ENCODE measurements around the gene SCAPER.

Gene SCAPER

GRCh38 chr15:76815421-76815820, 89.7 kb downstream of the SCAPER start:
- in situ Hi-C loops (cut with HindIII; ENCODE audit: low pct_ligation_motif_present, low pct_unique_long_range_greater_than_20kb, low sequenced_read_pairs): no loop called here
- no peak for DNase-seq

- no peak for DNase-seq
- in situ Hi-C loops (cut with HindIII; ENCODE audit: low pct_ligation_motif_present, low pct_unique_long_range_greater_than_20kb, low sequenced_read_pairs): no loop called here
Measured at GRCh38 chr15:76812381-76812780, 92.8 kb downstream of the SCAPER start.

- in situ Hi-C loops (cut with HindIII; ENCODE audit: low pct_ligation_motif_present, low pct_unique_long_range_greater_than_20kb, low sequenced_read_pairs): no loop called here
- no peak for DNase-seq
Measured at GRCh38 chr15:76809412-76810103, 95.6 kb downstream of the SCAPER start.

GRCh38 chr15:76803049-76803571, 102.0 kb downstream of the SCAPER start:
- in situ Hi-C loops (cut with HindIII; ENCODE audit: low pct_ligation_motif_present, low pct_unique_long_range_greater_than_20kb, low sequenced_read_pairs): no loop called here
- DNase-seq: no peak

- in situ Hi-C loops (cut with HindIII; ENCODE audit: low pct_ligation_motif_present, low pct_unique_long_range_greater_than_20kb, low sequenced_read_pairs): no loop called here
- DNase-seq: no peak
Measured at GRCh38 chr15:76802411-76802810, 102.7 kb downstream of the SCAPER start.

GRCh38 chr15:76799760-76800159, 105.4 kb downstream of the SCAPER start:
- peak; percentile 2 for DNase-seq
- in situ Hi-C loops (cut with HindIII; ENCODE audit: low pct_ligation_motif_present, low pct_unique_long_range_greater_than_20kb, low sequenced_read_pairs): no loop called here

GRCh38 chr15:76795217-76795616, 109.9 kb downstream of the SCAPER start:
- no peak for DNase-seq
- in situ Hi-C loops (cut with HindIII; ENCODE audit: low pct_ligation_motif_present, low pct_unique_long_range_greater_than_20kb, low sequenced_read_pairs): no loop called here

GRCh38 chr15:76793162-76793561, 112.0 kb downstream of the SCAPER start:
- in situ Hi-C loops (cut with HindIII; ENCODE audit: low pct_ligation_motif_present, low pct_unique_long_range_greater_than_20kb, low sequenced_read_pairs): no loop called here
- DNase-seq: no peak

GRCh38 chr15:76791511-76791910, 113.6 kb downstream of the SCAPER start:
- no peak for DNase-seq
- in situ Hi-C loops (cut with HindIII; ENCODE audit: low pct_ligation_motif_present, low pct_unique_long_range_greater_than_20kb, low sequenced_read_pairs): no loop called here

GRCh38 chr15:76787273-76787672, 117.9 kb downstream of the SCAPER start:
- in situ Hi-C loops (cut with HindIII; ENCODE audit: low pct_ligation_motif_present, low pct_unique_long_range_greater_than_20kb, low sequenced_read_pairs): no loop called here
- DNase-seq: no peak

GRCh38 chr15:76776969-76777368, 128.2 kb downstream of the SCAPER start:
- in situ Hi-C loops (cut with HindIII; ENCODE audit: low pct_ligation_motif_present, low pct_unique_long_range_greater_than_20kb, low sequenced_read_pairs): no loop called here
- peak; percentile 1 for DNase-seq

GRCh38 chr15:76776480-76776879, 128.7 kb downstream of the SCAPER start:
- in situ Hi-C loops (cut with HindIII; ENCODE audit: low pct_ligation_motif_present, low pct_unique_long_range_greater_than_20kb, low sequenced_read_pairs): no loop called here
- DNase-seq: no peak

GRCh38 chr15:76773234-76773633, 131.9 kb downstream of the SCAPER start:
- in situ Hi-C loops (cut with HindIII; ENCODE audit: low pct_ligation_motif_present, low pct_unique_long_range_greater_than_20kb, low sequenced_read_pairs): no loop called here
- no peak for DNase-seq

- in situ Hi-C loops (cut with HindIII; ENCODE audit: low pct_ligation_motif_present, low pct_unique_long_range_greater_than_20kb, low sequenced_read_pairs): no loop called here
- DNase-seq: no peak
Measured at GRCh38 chr15:76772776-76773175, 132.4 kb downstream of the SCAPER start.

GRCh38 chr15:76764004-76764403, 141.1 kb downstream of the SCAPER start:
- in situ Hi-C loops (cut with HindIII; ENCODE audit: low pct_ligation_motif_present, low pct_unique_long_range_greater_than_20kb, low sequenced_read_pairs): no loop called here
- no peak for DNase-seq

GRCh38 chr15:76763554-76763953, 141.6 kb downstream of the SCAPER start:
- DNase-seq: no peak
- in situ Hi-C loops (cut with HindIII; ENCODE audit: low pct_ligation_motif_present, low pct_unique_long_range_greater_than_20kb, low sequenced_read_pairs): no loop called here

- in situ Hi-C loops (cut with HindIII; ENCODE audit: low pct_ligation_motif_present, low pct_unique_long_range_greater_than_20kb, low sequenced_read_pairs): no loop called here
Measured at GRCh38 chr15:76756381-76756780, 148.8 kb downstream of the SCAPER start.

GRCh38 chr15:76753771-76754170, 151.4 kb downstream of the SCAPER start:
- DNase-seq: no peak
- in situ Hi-C loops (cut with HindIII; ENCODE audit: low pct_ligation_motif_present, low pct_unique_long_range_greater_than_20kb, low sequenced_read_pairs): no loop called here

More at GRCh38 chr15:76756381-76756780, 148.8 kb downstream of the SCAPER start:
- DNase-seq: no peak

GRCh38 chr15:76753131-76753530, 152.0 kb downstream of the SCAPER start:
- in situ Hi-C loops (cut with HindIII; ENCODE audit: low pct_ligation_motif_present, low pct_unique_long_range_greater_than_20kb, low sequenced_read_pairs): no loop called here
- no peak for DNase-seq

GRCh38 chr15:76752549-76752948, 152.6 kb downstream of the SCAPER start:
- in situ Hi-C loops (cut with HindIII; ENCODE audit: low pct_ligation_motif_present, low pct_unique_long_range_greater_than_20kb, low sequenced_read_pairs): no loop called here
- no peak for DNase-seq
